HG03095 (cell line): Measurements from ENCODE around the gene F13A1.

ENCODE experiments used
- ATAC-seq: cut with Tn5 transposase; IDR thresholded peaks from one replicate; pipeline ENCODE4 v1.9.1; 2021; ENCODE audit warnings: moderate library complexity; ENCODE audit not compliant: unreplicated experiment

F13A1 gene

GRCh38 chr6:6196762-6197161, 123.7 kb downstream of the F13A1 start:
- no peak for ATAC-seq

GRCh38 chr6:6195080-6195479, 125.4 kb downstream of the F13A1 start:
- no peak for ATAC-seq

DNA sequence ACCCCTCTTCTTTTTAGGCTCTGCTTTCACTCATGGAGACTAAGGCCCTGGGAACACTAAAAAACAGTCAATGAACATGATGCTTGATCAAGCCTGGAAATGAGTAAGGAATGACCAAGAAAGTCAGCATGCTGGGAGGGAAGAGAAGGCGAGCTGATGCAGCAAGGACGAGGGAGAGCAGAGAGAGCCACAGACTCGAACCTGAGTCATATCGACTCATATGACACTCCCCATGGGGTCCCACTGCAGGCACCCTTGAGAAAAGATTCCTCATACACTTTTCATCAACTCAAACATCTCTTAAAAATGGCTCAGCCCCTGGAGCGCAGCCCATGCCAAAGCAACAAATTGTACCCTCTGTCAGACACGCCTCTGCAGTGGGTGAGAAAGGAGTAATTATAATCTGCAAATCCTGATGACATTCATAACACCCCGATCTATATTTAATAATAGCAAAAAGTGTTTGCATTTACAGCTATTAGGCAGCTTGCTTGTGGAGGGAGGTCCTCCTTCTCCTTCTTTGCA, 127.2 kb downstream of the F13A1 start:
- no peak for ATAC-seq

DNA sequence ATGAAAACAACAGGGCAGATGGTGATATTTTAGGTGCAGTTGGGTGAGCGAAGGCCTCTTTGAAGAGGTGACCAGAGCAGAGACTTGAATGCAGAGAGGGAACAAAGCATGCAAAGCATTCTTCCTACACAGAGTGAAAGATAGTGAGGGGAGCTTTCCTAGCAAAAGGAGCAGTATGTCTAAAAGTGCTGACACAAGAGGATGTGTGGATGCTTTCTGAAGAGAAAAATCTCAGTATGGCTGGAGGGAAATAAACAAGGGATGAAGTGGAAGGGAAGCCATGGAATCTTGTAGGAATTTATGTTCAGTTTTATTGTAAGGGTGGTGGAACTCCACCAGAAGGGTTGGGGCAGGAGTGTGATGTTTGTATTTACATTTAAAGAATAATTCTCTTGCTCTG, 128.6 kb downstream of the F13A1 start:
- no peak for ATAC-seq

DNA sequence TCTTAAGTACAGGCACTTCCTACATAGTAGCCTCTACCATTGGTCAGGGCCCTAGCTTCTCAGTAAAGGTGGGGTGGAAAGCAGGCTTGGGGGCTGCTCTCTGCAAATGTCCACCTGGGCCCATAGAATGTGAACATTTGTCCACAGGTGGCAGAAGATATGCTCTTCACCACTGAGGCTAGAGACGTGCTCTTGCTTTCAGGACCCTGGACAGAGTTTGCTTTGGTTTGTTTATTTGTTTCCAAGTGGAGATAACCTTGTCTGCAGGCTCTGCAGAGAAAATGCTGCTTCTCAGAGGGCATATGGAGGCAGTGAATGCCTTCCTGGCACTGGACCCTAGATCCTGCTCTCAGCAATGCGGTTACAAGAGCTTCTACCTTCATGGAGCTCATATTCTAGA, 129.0 kb downstream of the F13A1 start:
- no peak for ATAC-seq

DNA sequence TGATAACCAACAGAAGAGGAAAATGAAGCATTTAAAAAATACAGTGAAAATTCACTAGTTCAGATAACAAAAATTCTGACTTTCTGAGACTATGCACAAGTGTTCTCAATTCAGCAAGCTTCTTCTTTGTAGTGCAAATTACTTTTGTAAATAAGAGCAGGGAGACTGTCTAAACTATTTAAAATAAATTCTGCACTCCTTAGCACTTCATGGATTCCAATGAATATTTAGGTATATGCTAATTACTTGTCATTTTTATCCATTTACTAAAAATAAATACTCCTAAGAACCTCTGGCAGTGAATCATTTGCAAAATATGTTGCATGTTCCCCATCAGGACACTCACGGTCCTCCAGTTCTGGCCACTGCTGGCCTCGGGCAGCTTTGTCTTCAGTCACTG, 139.8 kb downstream of the F13A1 start:
- no peak for ATAC-seq

- ATAC-seq = no peak
These were observed 140.4 kb downstream of the F13A1 start for GRCh38 chr6:6179858-6180623.

- no peak for ATAC-seq
These were observed 141.7 kb downstream of the F13A1 start for GRCh38 chr6:6178795-6179194.

DNA sequence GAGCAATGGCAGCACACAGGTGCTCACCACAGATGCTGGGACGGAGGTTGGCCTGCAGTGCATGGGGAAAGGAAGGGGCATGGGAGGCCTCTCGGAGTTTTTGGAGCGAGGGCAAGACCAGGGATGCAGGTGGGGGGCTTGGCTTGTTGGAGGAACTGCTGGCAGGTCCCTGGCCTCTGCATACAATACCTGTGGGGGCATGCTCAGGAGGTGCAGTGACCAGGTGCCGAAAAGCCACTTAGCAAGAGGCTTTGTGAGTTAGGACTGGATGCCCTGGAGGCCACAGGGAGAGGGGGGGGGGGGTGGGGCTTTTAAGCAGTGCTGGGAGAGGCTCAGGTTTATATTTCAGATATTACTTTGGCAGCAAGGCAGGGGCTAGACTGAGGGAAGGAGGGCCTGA, 142.7 kb downstream of the F13A1 start:
- no peak for ATAC-seq

- ATAC-seq = no peak
These were observed 143.8 kb downstream of the F13A1 start for GRCh38 chr6:6176586-6177228.

- no peak for ATAC-seq
These were observed 144.3 kb downstream of the F13A1 start for GRCh38 chr6:6176127-6176526.

- ATAC-seq = no peak
These were observed 151.3 kb downstream of the F13A1 start for GRCh38 chr6:6169141-6169540.

- no peak for ATAC-seq
These were observed 154.4 kb downstream of the F13A1 start for GRCh38 chr6:6166064-6166463.

GRCh38 chr6:6164367-6164766, 156.1 kb downstream of the F13A1 start:
- ATAC-seq = no peak

GRCh38 chr6:6154335-6154734, 166.1 kb downstream of the F13A1 start:
- ATAC-seq = no peak

GRCh38 chr6:6152060-6152459, 168.4 kb downstream of the F13A1 start:
- no peak for ATAC-seq

DNA sequence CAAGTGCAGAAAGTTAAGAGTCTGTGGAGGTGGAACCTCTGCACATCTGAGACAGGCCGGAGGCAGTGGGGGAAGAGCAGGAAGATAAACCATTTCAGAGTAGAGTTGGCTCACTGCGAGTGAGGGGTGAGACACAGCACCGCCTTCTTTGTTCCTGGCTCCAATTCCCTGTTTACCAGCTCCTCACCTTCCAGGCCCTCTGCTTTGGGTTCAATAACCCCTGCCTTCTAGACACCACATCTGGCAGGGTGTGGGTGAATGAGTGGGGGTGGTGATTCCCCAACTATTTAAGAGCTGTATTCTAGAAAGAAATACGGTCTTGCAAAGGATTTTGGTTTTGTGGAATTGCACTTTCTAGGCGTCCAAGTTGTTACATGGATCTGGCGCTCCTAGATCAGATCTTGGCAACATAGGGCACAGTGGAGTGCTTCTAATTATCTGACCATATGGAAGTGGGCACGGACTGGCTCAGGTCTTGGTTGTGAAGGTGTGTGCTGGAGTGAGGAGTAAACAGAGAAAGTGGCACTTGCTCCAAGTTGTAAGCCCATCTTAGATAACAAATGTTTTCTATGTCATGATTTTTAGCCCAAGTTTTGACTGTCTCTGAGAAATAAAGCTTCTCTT, 172.2 kb downstream of the F13A1 start:
- no peak for ATAC-seq

GRCh38 chr6:6131492-6132109, 188.9 kb downstream of the F13A1 start:
- no peak for ATAC-seq

DNA sequence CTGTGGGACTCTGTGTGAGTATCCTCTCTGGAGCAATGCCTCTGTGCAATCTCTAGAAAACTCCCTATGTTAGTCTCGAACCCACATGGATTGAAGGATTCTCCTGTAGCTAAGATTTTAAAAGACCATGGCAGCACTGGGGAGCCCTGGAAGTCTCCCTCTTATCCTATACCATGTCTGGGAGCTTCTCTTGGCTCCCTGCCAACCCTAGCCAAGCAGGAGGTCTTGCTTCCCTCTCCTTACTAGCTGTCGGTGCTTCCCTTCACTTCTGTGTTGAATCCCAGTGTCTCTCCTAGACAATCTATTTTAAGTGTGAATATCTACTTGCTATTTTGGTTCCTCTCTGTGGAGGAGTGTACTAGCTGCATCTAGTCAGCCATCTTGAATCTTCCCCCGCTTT, 195.0 kb downstream of the F13A1 start:
- ATAC-seq = no peak

- ATAC-seq = no peak
These were observed 196.7 kb downstream of the F13A1 start for GRCh38 chr6:6123803-6124202.

DNA sequence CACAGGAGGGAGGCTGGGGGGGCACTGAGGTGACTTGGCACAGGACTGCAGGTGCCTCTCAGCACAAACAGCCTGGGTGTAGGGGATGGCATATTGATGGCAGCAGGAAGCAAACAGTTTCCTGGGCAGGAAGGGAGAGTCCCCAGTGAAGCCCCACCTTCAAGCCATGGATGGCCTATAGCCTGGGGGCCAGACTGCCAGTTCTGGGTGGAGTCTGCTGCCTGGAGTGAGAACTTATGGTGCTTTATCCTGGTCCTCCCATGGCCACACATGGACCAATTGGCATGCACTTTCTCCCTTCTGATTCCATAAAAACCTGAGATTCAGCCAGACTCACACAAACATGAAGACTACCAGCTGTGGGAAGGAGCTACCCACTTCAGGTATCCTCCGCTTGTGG, 198.5 kb downstream of the F13A1 start:
- ATAC-seq = no peak
